OCI-LY1 (cell line): ENCODE results near the gene POGK.

Experiments
- EZH2 ChIP-seq: fragments of 200-600 bp; sonication (generic), shearing (Covaris generic); IDR thresholded peaks from 2 replicates; pipeline ENCODE4 v1.8.0; 2017; ENCODE audit warnings: borderline replicate concordance, mixed run types, mild to moderate bottlenecking, antibody characterized with exemption, low read length, moderate library complexity, mixed read lengths
- TF ChIP-seq, protein P1 (sequence below): fragments of 200-600 bp; sonication (generic), shearing (Covaris generic); IDR thresholded peaks from 2 replicates; pipeline ENCODE4 v1.5.1; 2017; ENCODE audit warnings: mild to moderate bottlenecking, antibody characterized with exemption, low read length, moderate library complexity, mixed read lengths

DNA sequence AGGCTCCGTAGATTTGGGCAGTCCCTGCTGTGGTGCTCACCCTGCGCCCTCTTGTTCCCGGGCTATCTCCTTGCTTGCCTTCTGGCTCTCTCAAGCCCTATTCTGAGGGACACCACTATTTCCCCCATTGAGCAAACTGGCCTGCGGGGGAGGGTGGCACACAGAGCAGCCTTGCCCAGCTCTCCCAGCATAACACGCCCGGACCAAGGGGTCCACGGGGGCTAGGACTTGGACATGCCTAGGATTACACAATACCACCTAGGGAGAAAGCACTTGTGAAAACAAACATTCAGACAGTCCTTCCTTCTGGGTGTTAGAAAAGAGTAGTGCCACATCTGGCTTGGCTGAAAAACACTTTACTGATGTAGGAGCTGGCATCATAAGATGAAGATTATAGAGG is 29.4 kb downstream of the POGK start:
- TF ChIP-seq, protein P1, sequence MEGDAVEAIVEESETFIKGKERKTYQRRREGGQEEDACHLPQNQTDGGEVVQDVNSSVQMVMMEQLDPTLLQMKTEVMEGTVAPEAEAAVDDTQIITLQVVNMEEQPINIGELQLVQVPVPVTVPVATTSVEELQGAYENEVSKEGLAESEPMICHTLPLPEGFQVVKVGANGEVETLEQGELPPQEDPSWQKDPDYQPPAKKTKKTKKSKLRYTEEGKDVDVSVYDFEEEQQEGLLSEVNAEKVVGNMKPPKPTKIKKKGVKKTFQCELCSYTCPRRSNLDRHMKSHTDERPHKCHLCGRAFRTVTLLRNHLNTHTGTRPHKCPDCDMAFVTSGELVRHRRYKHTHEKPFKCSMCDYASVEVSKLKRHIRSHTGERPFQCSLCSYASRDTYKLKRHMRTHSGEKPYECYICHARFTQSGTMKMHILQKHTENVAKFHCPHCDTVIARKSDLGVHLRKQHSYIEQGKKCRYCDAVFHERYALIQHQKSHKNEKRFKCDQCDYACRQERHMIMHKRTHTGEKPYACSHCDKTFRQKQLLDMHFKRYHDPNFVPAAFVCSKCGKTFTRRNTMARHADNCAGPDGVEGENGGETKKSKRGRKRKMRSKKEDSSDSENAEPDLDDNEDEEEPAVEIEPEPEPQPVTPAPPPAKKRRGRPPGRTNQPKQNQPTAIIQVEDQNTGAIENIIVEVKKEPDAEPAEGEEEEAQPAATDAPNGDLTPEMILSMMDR: no peak
- no peak for TF ChIP-seq EZH2
